HG03571 (cell line): ENCODE results near the gene SLC30A9.

ENCODE experiments used
- ATAC-seq: cut with Tn5 transposase; IDR thresholded peaks from one replicate; pipeline ENCODE4 v1.9.1; 2021; ENCODE audit not compliant: unreplicated experiment

The SLC30A9 gene

DNA sequence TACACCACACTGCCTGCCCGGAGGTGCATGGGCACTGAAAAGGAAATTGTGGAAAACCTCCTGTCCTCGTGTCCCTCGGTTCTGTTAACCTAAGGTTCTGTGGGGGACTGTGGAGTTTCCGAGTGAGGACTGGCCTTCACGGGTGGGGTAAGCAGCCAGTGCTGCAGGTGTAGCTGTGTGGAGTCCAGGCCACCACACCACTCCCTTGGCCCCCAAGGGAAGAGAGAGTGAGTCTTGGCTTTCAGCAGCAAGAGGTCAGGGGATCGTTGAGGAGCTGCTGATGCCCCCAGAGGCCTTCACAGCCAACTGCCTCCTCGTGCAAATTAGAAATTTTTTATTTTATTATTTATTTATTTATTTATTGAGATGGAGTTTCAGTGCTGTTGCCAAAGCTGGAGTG, 141.8 kb downstream of the SLC30A9 start:
- ATAC-seq, result no peak

DNA sequence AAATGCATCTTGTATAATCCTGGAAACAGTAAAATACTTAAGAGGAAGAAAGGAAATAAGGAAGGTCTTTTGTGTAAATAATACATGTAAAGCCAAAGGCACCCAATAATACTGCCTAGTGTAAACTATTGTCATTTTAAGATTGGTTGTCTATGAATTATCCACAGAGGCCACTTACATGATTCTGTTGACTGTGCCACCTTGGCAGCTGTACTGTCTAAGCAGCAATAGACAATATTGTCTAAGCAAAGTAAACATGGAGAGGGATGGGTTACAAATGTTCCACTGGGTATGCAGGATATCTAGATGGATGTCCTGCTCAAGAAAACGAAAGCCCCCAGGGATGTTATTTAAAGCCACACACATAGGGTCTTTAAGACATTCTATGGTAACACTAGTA, 142.7 kb downstream of the SLC30A9 start:
- ATAC-seq, result no peak

DNA sequence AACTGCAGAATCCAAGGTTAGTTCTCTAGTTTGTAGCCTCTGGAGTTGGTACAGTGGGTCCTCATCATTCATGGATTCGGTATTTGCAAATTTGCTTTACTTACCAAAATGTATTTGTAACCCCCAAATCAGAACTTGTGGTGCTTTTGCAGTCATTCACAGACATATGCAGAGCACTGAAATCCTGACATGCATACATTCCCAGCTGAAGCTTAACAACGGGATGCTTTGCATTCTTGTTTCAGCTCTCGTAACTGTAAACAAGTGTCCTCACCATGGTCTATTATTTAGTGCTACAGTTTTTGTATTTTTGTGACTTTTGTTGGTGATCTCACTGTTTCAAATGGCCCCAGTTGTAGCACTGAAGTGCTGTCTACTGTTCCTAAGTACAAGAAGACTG, 146.0 kb downstream of the SLC30A9 start:
- no peak for ATAC-seq
